Stimulated activated CD8-positive, alpha-beta memory T cell treated with anti-CD3 and anti-CD28 coated beads, Interleukin-15, amount 100 ng/mL, for 24 hours (primary cell): Measurements from ENCODE around the gene ERFL.

Experiments
- DNase-seq: peaks from one replicate; pipeline ENCODE4 v3.0.0-alpha.2; 2020; ENCODE audit warnings: low read depth

Gene ERFL

DNA sequence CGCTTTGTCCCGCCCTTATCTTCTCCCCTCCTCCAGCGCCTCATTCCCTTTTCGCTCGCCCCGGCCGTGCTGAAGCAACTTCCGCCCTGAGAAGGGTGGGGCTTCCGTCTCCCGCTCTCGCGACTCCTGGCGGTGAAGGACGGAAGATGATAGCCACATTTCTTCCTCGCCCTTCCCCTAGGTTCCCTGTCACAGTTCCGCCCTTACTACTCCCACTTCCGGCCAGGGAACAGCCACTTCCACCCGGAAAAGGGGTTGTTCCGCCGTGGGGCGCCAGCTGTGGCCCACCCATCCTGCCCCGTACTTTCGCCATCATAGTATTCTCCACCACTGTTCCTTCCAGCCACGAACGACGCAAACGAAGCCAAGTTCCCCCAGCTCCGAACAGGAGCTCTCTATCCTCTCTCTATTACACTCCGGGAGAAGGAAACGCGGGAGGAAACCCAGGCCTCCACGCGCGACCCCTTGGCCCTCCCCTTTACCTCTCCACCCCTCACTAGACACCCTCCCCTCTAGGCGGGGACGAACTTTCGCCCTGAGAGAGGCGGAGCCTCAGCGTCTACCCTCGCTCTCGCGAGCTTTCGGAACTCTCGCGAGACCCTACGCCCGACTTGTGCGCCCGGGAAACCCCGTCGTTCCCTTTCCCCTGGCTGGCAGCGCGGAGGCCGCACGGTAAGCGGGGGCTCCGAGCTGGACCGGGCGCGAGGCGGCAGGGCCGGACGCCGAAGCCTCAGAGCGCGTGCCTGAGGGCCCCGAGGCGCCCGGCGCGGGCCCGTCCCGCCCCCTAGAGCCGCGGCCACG is 68.4 kb downstream of the ERFL start, which contains the start of gene RPS19:
TSS of gene RPS19 (plus strand) at position 638 of the 801 bp plus-strand sequence. CDS start 520 bp downstream, outside the sequence.
- peak; percentile 95 for DNase-seq

DNA sequence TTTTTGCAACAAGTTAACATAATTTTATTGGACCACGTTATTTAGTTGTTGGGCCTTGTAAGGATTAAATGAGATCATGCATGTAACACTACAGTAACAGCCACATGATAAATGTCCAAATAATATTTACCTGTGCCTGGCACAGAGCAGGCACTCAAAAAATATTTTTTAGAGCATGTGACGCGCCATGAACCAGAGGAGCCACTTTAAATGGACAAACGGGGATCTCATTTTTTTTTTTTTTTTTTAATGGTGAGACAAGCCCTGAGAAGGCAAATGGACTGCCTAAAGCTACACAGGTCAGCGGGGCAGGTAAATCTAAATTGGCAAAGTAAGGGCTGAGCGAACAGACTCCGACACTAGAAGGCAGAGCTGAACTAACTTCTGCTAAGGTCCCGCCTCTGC is 69.0 kb downstream of the ERFL start:
- no peak for DNase-seq
